ENCODE data around the gene PGAP6. TPM values are rescaled to one million over a fixed set of nuclear protein-coding genes. Genes with fewer than 3 reads are reported as not detected.

Gene PGAP6
- 56.2 and 231 TPM in 2 replicates for total RNA-seq (2011; cell fraction: chromatin; rRNA removed; ENCODE audit: low replicate concordance)
- total RNA-seq (2011; cell fraction: nucleolus; rRNA removed), result 229 and 238 TPM in 2 replicates
- total RNA-seq (2011; cell fraction: nucleoplasm; rRNA removed), result 112 and 118 TPM in 2 replicates
- total RNA-seq (2014; rRNA removed) (43.4 and 66.6 TPM in 2 replicates), total RNA-seq (2014; rRNA removed; fragmentation: Illumina TruSeq; extraction: Trizol) (3.8 and 8.9 TPM in 2 replicates), total RNA-seq (2015; rRNA removed; fragmentation: Illumina TruSeq; extraction: Trizol) (35.9 and 39.3 TPM in 2 replicates), total RNA-seq (2021) (49.8 and 50.2 TPM in 2 replicates), polyA plus RNA-seq (2011; rRNA removed) (41.7 and 73.2 TPM in 2 replicates), polyA plus RNA-seq (2014; fragmentation: Illumina TruSeq; extraction: Trizol) (20.0 and 53.1 TPM in 2 replicates), polyA plus RNA-seq (2014; fragmentation: Nextera tagmentation; extraction: Ambion mirVana) (1 to 10 TPM in 1 of 2 experiments, under 1 TPM in 1; 0.45 to 1.3 TPM), polyA plus RNA-seq (2014; rRNA removed) (46.2 and 50.1 TPM in 2 replicates), polyA minus RNA-seq (2011; rRNA and poly(A)+ RNA removed) (25.0 and 47.0 TPM in 2 replicates), Bru-seq, nascent RNA (percentile 58 among the genes with signal in this experiment), BruChase-seq, experiment 1, labeled RNA remaining after a 2-hour chase (percentile 58 among the genes with signal in this experiment), BruChase-seq, experiment 2, labeled RNA remaining after a 6-hour chase (percentile 66 among the genes with signal in this experiment)
- polyA plus RNA-seq (2011; cell fraction: cytosol; rRNA removed), result 113 and 177 TPM in 2 replicates
- 157 and 271 TPM in 2 replicates for polyA plus RNA-seq (2011; cell fraction: nucleus; rRNA removed)
- 62.5 and 85.8 TPM in 2 replicates for polyA plus RNA-seq (2012)
- polyA minus RNA-seq (2011; cell fraction: cytosol; rRNA and poly(A)+ RNA removed), result 43.0 and 54.1 TPM in 2 replicates
- polyA minus RNA-seq (2011; cell fraction: nucleus; rRNA and poly(A)+ RNA removed), result 40.1 and 42.9 TPM in 2 replicates
- long read RNA-seq, experiment 1, transcript TMEM8A-204 (13 exons, 3,691 nt), result major isoform, 40 of 175 reads
- long read RNA-seq, experiment 1, partial matches to known transcripts, result 85 of 175 reads
- long read RNA-seq, experiment 1, other reads (novel, unspliced or antisense), result 49 of 175 reads
- long read RNA-seq, experiment 2, transcript TMEM8A-204 (13 exons, 3,691 nt), result major isoform, 25 of 58 reads
- long read RNA-seq, experiment 2, partial matches to known transcripts, result 11 of 58 reads
- long read RNA-seq, experiment 2, other reads (novel, unspliced or antisense), result 22 of 58 reads
- long read RNA-seq, experiment 3, partial matches to known transcripts, result 7 of 12 reads
- long read RNA-seq, experiment 3, other reads (novel, unspliced or antisense), result 5 of 12 reads

- H3K79me2 ChIP-seq (ENCODE audit: control insufficient read depth, insufficient read depth, low read length), result peaks cover 33% of the 10 kb centered on the region
- H3K4me2 ChIP-seq (ENCODE audit: insufficient read depth, low read length), result peak within 1 kb of the TSS; percentile 87
- H3K9ac ChIP-seq (ENCODE audit: insufficient read depth in 1 of 2, low read depth in 2 of 2, low read length in 2 of 2), result peak within 1 kb of the TSS; percentile 80 to 98
- peak within 1 kb of the TSS; percentile 94 for H3K4me3 ChIP-seq
- in situ Hi-C loops (cut with MboI), result no loop called here
- WGBS (ENCODE audit: insufficient coverage, low coverage, missing lambda C conversion rate), result 5% methylated on average over 41 of the region's 123 CpGs
- H4K20me1 ChIP-seq (replicated peaks; ENCODE audit: control insufficient read depth, insufficient read depth, low read length), result no peaks in the 10 kb centered on the region
- H2AFZ ChIP-seq (ENCODE audit: low read depth, low read length), result peak within 1 kb of the TSS; percentile 85
- peaks cover 7 to 70% of the 10 kb centered on the region in 2 experiments; a peak in 4 of 5 replicates for H3K4me1 ChIP-seq (replicated peaks in 1 of 2; ENCODE audit: control insufficient read depth in 2 of 2, insufficient read depth in 2 of 2, low read length in 2 of 2)
- FAIRE-seq (peak; percentile 59), DNase-seq (ENCODE audit: extremely low read depth in 1 of 4, low spot score in 3 of 4) (peak; percentile 67 to 94 (median 92)), ATAC-seq (peak; percentile 69)
- ChIA-PET CTCF (ENCODE audit: low intra/inter-chr PET ratio) (interaction anchor here (0.6 kb wide), 1 partner anchor 72 kb away, joined by 3 read pairs; no protein-coding TSS in a partner anchor), POLR2A (interaction anchor here (0.6 to 1.5 kb wide), 5 partner anchors 11 to 140 kb away, joined by 3 to 5 read pairs (median 3); partner anchors contain the start of genes DECR2, MRPL28 and NME4)
- no peaks in the 10 kb centered on the region for H3K9me3 ChIP-seq (replicated peaks; ENCODE audit: control insufficient read depth, insufficient read depth, low read depth, low read length)
- TSS peak; percentile 85 for BruUV-seq (replicated peaks)
- no peaks in the 10 kb centered on the region for H3K9me1 ChIP-seq (ENCODE audit: control insufficient read depth, insufficient read depth, low read length)
- no peaks in the 10 kb centered on the region for H3K27me3 ChIP-seq (ENCODE audit: control insufficient read depth in 2 of 2, insufficient read depth in 2 of 2, low read length in 2 of 2)
- peak within 1 kb of the TSS; percentile 75 for H3K27ac ChIP-seq (ENCODE audit: extremely low read depth, low read depth, low read length)
- intact Hi-C loops (cut with micrococcal nuclease), result no loop called here
- H3K36me3 ChIP-seq (ENCODE audit: control insufficient read depth, insufficient read depth, low read length), result peaks cover 7% of the 10 kb centered on the region; the same call in 2 of the 3 replicates
- TF ChIP-seq POLR2G (IDR thresholded peaks at IDR 0.05; ENCODE audit: low read depth, low read length) (peak; percentile 77), MAX (CRISPR knock-in tag; IDR thresholded peaks at IDR 0.05) (peak; percentile 50), USF1 (CRISPR knock-in tag; IDR thresholded peaks at IDR 0.05) (peak; percentile 51), ZNF639 (CRISPR knock-in tag; conservative IDR thresholded peaks at IDR 0.05 in 1 of 2, IDR thresholded peaks at IDR 0.05 in 1 of 2) (peak in 1 of 2 experiments; percentile 95; a peak in 2 of 4 replicates)
Observed at GRCh38 chr16:381789-382717, at the start of gene PGAP6. PGAP6 (minus strand) TSS chr16:381978; CDS start chr16:381821, 157 bp downstream.

Data from K562 (cell line).